Measurements from ENCODE around the gene GPC5. TPM values are rescaled to one million over a fixed set of nuclear protein-coding genes. Genes with fewer than 3 reads are reported as not detected.

The GPC5 gene
- total RNA-seq, 2 donors from 2014 or later = 0.83 to 1.3 TPM

- H3K4me1 ChIP-seq = no peaks in the 10 kb centered on the region
Observed at GRCh38 chr13:91714855-91715254, 316.4 kb downstream of the GPC5 start.

GRCh38 chr13:91716436-91717065 is 318.1 kb downstream of the GPC5 start:
- DNase-seq (ENCODE audit: low spot score) = no peak
- H3K36me3 ChIP-seq = no peaks in the 10 kb centered on the region
- no peak overlapping the region for H3K4me3 ChIP-seq
- TF ChIP-seq CTCF (IDR thresholded peaks at IDR 0.05) = no peak
- H3K9me3 ChIP-seq = no peaks in the 10 kb centered on the region
- H3K27ac ChIP-seq = no peak overlapping the region
- H3K27me3 ChIP-seq = no peaks in the 10 kb centered on the region
- H3K4me1 ChIP-seq = no peaks in the 10 kb centered on the region

More at GRCh38 chr13:91714855-91715254, 316.4 kb downstream of the GPC5 start:
- Histone ChIP-seq H3K4me3 (no peak overlapping the region), H3K27me3 (no peaks in the 10 kb centered on the region), H3K27ac (no peak overlapping the region), H3K9me3 (no peaks in the 10 kb centered on the region), H3K36me3 (no peaks in the 10 kb centered on the region)
- no peak for DNase-seq (ENCODE audit: low spot score)
- TF ChIP-seq CTCF (IDR thresholded peaks at IDR 0.05) = no peak

GRCh38 chr13:91719033-91719432 is 320.6 kb downstream of the GPC5 start:
- H3K36me3 ChIP-seq = no peaks in the 10 kb centered on the region
- H3K4me3 ChIP-seq = no peak overlapping the region
- DNase-seq (ENCODE audit: low spot score) = no peak
- H3K27ac ChIP-seq = no peak overlapping the region
- TF ChIP-seq CTCF (IDR thresholded peaks at IDR 0.05) = no peak
- H3K4me1 ChIP-seq = no peaks in the 10 kb centered on the region
- H3K27me3 ChIP-seq = no peaks in the 10 kb centered on the region
- no peaks in the 10 kb centered on the region for H3K9me3 ChIP-seq

- DNase-seq (ENCODE audit: low spot score) = no peak
- no peaks in the 10 kb centered on the region for H3K9me3 ChIP-seq
- TF ChIP-seq CTCF (IDR thresholded peaks at IDR 0.05) = no peak
- H3K4me1 ChIP-seq = no peaks in the 10 kb centered on the region
- H3K27me3 ChIP-seq = no peaks in the 10 kb centered on the region
- no peak overlapping the region for H3K27ac ChIP-seq
- H3K4me3 ChIP-seq = no peak overlapping the region
- H3K36me3 ChIP-seq = no peaks in the 10 kb centered on the region
Observed at GRCh38 chr13:91721413-91721812, 323.0 kb downstream of the GPC5 start.

- TF ChIP-seq CTCF (IDR thresholded peaks at IDR 0.05) = peak; percentile 48 to 76
- H3K4me1 ChIP-seq = no peaks in the 10 kb centered on the region
- H3K9me3 ChIP-seq = no peaks in the 10 kb centered on the region
- no peak overlapping the region for H3K4me3 ChIP-seq
- H3K36me3 ChIP-seq = no peaks in the 10 kb centered on the region
- H3K27ac ChIP-seq = no peak overlapping the region
- DNase-seq (ENCODE audit: low spot score) = no peak
- H3K27me3 ChIP-seq = no peaks in the 10 kb centered on the region
Observed at GRCh38 chr13:91722267-91722884, 324.0 kb downstream of the GPC5 start.

- DNase-seq (ENCODE audit: low spot score) = no peak
- no peak overlapping the region for H3K27ac ChIP-seq
Observed at GRCh38 chr13:91724591-91724990, 326.2 kb downstream of the GPC5 start.

More at GRCh38 chr13:91724591-91724990, 326.2 kb downstream of the GPC5 start:
- H3K4me3 ChIP-seq = no peak overlapping the region
- H3K4me1 ChIP-seq = no peaks in the 10 kb centered on the region
- H3K9me3 ChIP-seq = no peaks in the 10 kb centered on the region
- no peaks in the 10 kb centered on the region for H3K27me3 ChIP-seq
- TF ChIP-seq CTCF (IDR thresholded peaks at IDR 0.05) = no peak
- no peaks in the 10 kb centered on the region for H3K36me3 ChIP-seq

Data from right atrium auricular region (tissue), 2 donors.